GM10266 (cell line): ENCODE measurements around the gene IMMP2L.
"Not testable (repeated sequence)": the region's sequence is repeated elsewhere in the genome, so short reads cannot be mapped to it uniquely, and the experiment has no call there.

Experiments used
- DNase-seq: peaks from one replicate; pipeline ENCODE4 v3.0.0; 2012; ENCODE audit errors: extremely low spot score
- CTCF ChIP-seq: IDR thresholded peaks from 2 replicates; pipeline ENCODE4 v1.5.1; 2012; ENCODE audit warnings: mild to moderate bottlenecking, low read depth; ENCODE audit not compliant: control insufficient read depth, insufficient read depth; ENCODE audit errors: missing control alignments

The IMMP2L gene

GRCh38 chr7:111074748-111075146, 487.5 kb downstream of the IMMP2L start:
- no peak for DNase-seq
- no peak for TF ChIP-seq CTCF

- no peak for DNase-seq
- no peak for TF ChIP-seq CTCF
These were observed 488.1 kb downstream of the IMMP2L start for GRCh38 chr7:111074071-111074747.

GRCh38 chr7:111072658-111073057, 489.6 kb downstream of the IMMP2L start:
- DNase-seq = not testable (repeated sequence)

GRCh38 chr7:111071556-111071955, 490.7 kb downstream of the IMMP2L start:
- no peak for DNase-seq
- TF ChIP-seq CTCF = no peak

GRCh38 chr7:111068618-111069017, 493.7 kb downstream of the IMMP2L start:
- TF ChIP-seq CTCF = no peak
- no peak for DNase-seq

GRCh38 chr7:111067682-111068081, 494.6 kb downstream of the IMMP2L start:
- DNase-seq = no peak
- TF ChIP-seq CTCF = no peak

GRCh38 chr7:111067251-111067650, 495.0 kb downstream of the IMMP2L start:
- DNase-seq = no peak
- TF ChIP-seq CTCF = no peak

GRCh38 chr7:111063166-111063565, 499.1 kb downstream of the IMMP2L start:
- DNase-seq = no peak
- no peak for TF ChIP-seq CTCF
